Loucy (cell line): ENCODE data around the gene CORO1C.

Experiments used
- EZH2phosphoT487 ChIP-seq: fragments of 200-600 bp; IDR thresholded peaks from 2 replicates; pipeline ENCODE4 v1.6.1; 2018; ENCODE audit warnings: antibody characterized with exemption, mild to moderate bottlenecking, moderate library complexity, borderline replicate concordance
- TF ChIP-seq, protein P1 (sequence below): fragments of 200-600 bp; sonication (generic); conservative IDR thresholded peaks from 2 replicates; pipeline ENCODE4 v1.5.1; 2014; ENCODE audit warnings: mild to moderate bottlenecking, antibody characterized with exemption, low read length

DNA sequence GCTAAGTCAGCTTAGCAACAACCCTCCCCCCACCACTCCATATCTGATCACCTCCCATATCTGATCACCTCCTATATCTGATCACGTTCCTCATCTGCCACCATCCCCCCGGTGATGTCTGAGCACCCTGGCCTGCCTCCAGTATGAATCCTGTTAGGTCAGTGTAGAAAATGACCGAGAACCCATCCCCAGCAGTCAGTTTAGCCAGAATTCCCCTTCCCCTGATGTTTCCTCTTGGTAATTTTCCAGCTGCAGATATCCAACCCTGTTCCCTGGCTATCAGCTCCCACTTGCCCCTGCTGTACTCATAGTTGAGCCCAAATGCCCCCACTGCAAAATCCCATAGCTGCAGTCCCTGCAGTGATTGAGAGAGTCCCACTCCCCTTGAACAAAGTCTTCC, 110.2 kb downstream of the CORO1C start:
- TF ChIP-seq, protein P1, sequence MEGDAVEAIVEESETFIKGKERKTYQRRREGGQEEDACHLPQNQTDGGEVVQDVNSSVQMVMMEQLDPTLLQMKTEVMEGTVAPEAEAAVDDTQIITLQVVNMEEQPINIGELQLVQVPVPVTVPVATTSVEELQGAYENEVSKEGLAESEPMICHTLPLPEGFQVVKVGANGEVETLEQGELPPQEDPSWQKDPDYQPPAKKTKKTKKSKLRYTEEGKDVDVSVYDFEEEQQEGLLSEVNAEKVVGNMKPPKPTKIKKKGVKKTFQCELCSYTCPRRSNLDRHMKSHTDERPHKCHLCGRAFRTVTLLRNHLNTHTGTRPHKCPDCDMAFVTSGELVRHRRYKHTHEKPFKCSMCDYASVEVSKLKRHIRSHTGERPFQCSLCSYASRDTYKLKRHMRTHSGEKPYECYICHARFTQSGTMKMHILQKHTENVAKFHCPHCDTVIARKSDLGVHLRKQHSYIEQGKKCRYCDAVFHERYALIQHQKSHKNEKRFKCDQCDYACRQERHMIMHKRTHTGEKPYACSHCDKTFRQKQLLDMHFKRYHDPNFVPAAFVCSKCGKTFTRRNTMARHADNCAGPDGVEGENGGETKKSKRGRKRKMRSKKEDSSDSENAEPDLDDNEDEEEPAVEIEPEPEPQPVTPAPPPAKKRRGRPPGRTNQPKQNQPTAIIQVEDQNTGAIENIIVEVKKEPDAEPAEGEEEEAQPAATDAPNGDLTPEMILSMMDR = no peak
- no peak for TF ChIP-seq EZH2phosphoT487
